Left ventricle myocardium superior (tissue), 1 donor: ENCODE data around the gene COQ8B. TPM values are rescaled to one million over a fixed set of nuclear protein-coding genes. Genes with fewer than 3 reads are reported as not detected.
A peak's percentile ranks its signal among the peaks of the same experiment; 100 is the strongest.

Source experiments
- ATAC-seq: fragments of 200-7000 bp; cut with Tn5 transposase; one replicate; pipeline ENCODE4 v1.9.1; 2020; ENCODE audit warnings: mild to moderate bottlenecking, moderate library complexity
- DNase-seq: peaks from one replicate; pipeline ENCODE4 v3.0.0-alpha.2; 2020
- intact Hi-C: fragments of 100-400 bp; cut with micrococcal nuclease; formaldehyde crosslinking; loops from one replicate; pipeline ENCODE4 v1.11.0; 2022
- total RNA-seq: library from RNA; stranded (reverse); fragmentation: NEBNext Ultra II Directional; extraction: Animal tissue kit (Norgen Biotek cat#: 25700); gene quantifications from one replicate; pipeline ENCODE4 v1.2.1, GENCODE V29; 2021
- donor health status: DM: no; HTN: yes; CAD: no; lungs with severe emphysema.

Gene COQ8B
- total RNA-seq, 1 donor from 2014 or later = 34.6 TPM

DNA sequence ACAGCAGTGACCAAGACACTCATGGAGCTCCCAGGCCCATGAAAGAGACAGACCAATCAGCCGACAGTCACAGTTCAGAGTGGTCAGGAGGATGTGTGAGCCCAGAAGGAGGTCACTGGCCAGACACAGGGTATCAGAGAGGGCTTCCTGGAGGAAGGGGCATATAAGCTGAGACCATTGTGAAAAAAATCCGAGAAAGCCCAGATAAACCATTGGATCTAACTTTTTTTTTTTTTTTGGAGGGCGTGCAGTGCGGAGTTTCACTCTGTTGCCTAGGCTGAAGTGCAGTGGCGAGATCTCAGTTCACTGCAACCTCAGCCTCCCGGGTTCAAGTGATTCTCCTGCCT lies 4.4 kb upstream of the COQ8B start:
- intact Hi-C loops = no loop called here
- no peak for ATAC-seq

GRCh38 chr19:40719414-40719894 lies 2.8 kb upstream of the COQ8B start:
- DNase-seq (no peak), ATAC-seq (no peak)
- intact Hi-C loops = no loop called here

More for the DNA sequence above, 4.4 kb upstream of the COQ8B start:
- no peak for DNase-seq

GRCh38 chr19:40718774-40719391 lies 2.2 kb upstream of the COQ8B start:
- DNase-seq = peak; percentile 74
- intact Hi-C loops = no loop called here
- no peak for ATAC-seq

GRCh38 chr19:40717880-40718773 lies 1.4 kb upstream of the COQ8B start:
- intact Hi-C loops = no loop called here
- ATAC-seq = no peak
- DNase-seq = peak; percentile 53

- intact Hi-C loops = no loop called here
- no peak for ATAC-seq
- no peak for DNase-seq
Observed at GRCh38 chr19:40717325-40717879, 716 bp upstream of the COQ8B start.

DNA sequence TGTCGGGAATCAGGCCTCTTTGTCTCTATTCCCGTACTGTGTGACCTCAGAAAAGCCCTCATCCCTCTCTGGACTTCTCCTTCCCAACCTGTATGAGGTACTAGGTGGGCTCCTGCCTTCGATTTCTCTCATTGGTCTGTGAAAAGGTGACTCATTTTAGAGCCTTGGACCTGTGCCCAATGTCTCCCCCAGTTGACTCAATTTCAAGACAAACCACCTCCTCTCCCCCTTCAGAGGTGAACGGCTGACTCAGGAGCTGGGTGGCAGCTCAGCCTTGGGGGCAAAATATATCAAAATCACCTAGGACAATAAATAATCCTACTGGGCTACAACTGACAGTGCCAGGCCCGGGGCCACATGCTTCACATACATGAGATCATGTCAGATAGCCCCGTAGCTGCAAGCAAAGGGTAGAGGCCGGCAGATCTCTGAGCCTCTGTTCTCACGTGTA lies 630 bp downstream of the COQ8B start:
- DNase-seq (no peak), ATAC-seq (no peak)
- intact Hi-C loops = no loop called here

DNA sequence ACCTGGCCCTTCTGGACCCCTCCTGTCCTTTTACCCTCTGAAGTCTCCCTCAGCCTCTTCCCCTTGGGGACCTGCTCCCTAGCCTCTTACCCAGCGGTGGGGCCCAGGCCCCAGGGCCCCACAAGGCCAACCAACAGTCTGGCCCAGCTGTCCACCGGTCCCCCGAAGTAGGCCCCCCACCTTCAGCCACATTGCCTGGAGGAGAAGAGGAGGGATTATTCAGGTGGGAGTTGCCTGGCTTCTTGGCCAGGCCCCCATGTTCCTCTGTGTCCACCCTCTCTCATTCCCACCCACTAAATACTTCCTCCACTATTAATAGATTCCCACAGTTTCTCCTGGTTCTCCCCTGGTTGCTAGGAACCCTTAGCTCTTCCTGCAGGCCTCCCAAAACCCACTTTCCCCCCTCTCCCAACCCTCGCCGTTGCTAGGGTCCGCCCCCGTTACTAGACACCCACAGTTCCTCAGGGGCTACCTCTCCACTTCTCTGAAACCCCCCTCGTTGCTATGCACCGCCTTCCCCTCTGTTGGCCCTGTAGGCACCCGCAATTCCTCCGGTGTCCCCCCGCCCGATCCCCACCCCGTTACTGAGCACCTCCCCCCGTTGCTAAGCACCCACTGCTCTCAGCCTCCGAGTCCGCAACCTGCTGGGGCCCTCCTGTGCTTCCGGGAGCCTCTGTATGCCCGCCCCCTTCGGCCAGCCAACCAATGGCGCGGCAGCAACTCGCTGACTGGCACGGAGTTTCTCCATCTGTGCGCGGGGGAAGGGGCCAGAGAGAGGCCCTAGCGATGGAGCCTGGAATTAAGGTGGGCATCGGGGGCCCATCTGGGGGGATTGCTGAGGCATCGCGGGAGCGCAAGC lies 2.0 kb downstream of the COQ8B start:
- peak; percentile 77 for ATAC-seq
- peak; percentile 96 for DNase-seq
- intact Hi-C loops = no loop called here

- no peak for DNase-seq
- ATAC-seq = no peak
- intact Hi-C loops = no loop called here
Observed at GRCh38 chr19:40713939-40714338, 2.7 kb downstream of the COQ8B start.

DNA sequence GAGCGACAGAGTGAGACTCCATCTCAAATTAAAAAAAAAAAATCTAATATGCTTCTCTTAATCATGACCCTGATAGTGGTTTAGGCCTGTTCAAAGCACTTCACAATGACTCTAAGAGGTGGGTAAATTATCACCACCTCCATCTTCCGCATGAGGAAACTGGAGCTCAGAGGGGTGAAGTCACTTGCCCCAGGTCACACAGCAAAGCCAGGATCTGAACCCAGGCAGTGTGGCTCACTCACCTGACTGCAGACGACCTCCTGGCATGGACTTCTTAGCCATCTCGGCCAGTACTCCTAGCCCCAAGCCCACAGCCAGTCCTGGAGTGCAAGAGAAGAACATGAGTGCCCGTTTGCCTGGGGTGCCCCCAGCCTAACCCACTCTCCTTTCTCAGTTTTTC lies 6.9 kb downstream of the COQ8B start:
- DNase-seq = no peak
- no peak for ATAC-seq
- intact Hi-C loops = no loop called here

DNA sequence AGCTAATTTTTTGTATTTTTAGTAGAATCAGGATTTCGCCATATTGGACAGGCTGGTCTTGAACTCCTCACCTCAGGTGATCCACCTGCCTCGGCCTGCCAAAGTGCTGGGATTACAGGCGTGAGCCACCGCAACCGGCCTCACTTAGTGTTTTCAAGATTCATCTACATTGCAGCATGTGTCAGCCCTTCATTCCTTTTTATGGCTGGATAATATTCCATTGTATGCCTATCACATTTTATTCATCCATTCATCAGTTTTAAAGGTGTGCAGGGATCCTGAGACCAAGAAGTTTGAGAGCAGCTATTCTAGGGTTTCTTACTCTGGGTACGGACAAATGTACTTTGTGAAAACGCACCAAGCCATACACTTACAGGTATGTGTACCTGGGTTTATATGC lies 9.1 kb downstream of the COQ8B start:
- ATAC-seq (no peak), DNase-seq (no peak)
- intact Hi-C loops = no loop called here

DNA sequence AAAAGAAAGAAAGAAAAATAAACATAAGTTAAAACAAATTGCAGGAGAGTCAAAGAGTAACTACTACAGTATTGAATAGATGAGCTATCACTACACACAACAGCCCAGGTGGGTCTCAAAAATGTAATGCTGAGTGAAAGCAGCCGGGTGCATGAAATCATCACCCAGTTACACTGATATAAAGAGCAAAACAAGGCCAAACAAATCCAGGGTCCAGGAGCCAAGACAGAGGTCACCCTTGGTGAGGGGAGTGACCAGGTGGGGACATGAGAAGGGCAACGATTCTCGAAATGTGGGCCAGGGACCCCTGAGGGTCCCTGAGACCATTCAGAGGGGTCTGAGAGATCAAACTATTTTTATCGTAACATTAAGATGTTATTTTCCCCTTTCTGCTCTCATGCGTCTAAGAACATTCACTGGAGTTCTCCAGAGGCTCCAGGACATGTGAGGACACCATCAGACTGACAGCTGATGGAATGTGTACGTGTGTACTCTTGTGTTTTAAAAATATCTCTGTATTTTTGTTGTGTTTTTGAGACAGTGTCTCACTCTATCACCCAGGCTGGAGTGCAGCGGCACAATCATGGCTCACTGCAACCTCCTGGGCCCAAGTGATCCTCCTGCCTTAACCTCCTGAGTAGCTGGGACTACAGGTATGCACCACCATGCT lies 10.6 kb downstream of the COQ8B start:
- ATAC-seq = peak; percentile 85
- no peak for DNase-seq
- intact Hi-C loops = no loop called here

DNA sequence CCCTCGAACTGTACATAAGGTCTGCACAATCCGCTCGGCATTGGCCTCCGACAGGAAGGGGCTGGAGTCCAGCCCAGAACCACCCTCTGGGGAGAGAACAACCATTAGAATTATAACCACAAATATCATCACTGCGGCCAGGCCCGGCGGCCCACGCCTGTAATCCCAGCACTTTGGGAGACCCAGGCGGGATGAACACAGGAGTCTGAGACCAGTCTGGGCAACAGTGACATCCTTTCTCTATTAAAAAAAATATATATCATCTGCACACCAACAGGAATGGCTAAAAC lies 11.4 kb downstream of the COQ8B start:
- ATAC-seq (peak; percentile 37), DNase-seq (peak; percentile 72)
- intact Hi-C loops = no loop called here

DNA sequence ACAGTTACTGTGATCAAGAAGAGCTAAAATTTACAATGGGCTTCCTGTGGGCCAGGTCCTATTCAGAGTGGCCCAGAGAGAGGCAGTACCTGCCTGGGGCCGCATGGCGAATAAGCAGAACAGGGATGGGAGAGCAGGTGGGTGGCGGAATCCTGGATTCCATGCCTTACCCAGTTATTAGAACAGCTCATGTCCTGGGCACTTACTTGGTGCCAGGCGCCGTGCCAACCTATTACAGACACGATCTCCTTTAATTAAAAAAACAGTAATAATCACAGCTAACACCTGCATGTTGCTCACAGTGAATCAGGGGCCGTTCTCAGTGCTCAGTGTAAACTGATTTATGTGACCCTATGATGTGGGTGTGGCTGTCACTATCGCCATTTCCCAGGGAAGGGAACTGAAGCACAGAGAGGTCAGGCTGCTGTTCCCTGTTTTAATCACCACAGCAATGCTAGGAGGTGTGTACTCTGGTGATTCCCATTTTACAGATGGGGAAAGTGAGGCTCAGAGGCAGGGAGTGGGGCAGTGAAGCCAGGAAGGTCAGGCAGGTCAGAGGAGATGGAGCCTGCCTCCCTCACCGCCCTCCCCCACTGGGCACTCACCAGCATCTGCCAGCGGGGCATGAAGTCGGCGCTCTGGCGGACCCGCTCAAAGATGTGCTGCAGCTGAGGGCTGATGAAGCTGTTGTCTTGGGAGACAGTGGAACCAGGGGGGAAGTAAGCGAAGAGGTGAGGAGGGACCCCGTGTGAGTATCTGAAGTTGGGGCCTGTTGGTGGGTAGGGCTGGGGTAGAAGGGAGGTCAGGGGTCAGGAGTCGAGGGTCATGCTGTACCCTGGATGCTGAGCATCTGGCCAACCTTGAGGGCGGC lies 12.0 kb downstream of the COQ8B start:
- no peak for ATAC-seq
- intact Hi-C loops = no loop called here
- no peak for DNase-seq

- no peak for DNase-seq
- ATAC-seq = no peak
- intact Hi-C loops = no loop called here
Observed at GRCh38 chr19:40703029-40703755, 13.5 kb downstream of the COQ8B start.

- peak; percentile 75 for DNase-seq
- intact Hi-C loops = no loop called here
- ATAC-seq = peak; percentile 60
Observed at GRCh38 chr19:40702337-40703012, 14.2 kb downstream of the COQ8B start.

- ATAC-seq (no peak), DNase-seq (no peak)
- intact Hi-C loops = no loop called here
Observed at GRCh38 chr19:40701758-40702157, 14.9 kb downstream of the COQ8B start.

- ATAC-seq (no peak), DNase-seq (no peak)
- intact Hi-C loops = no loop called here
Observed at GRCh38 chr19:40700083-40700482, 16.6 kb downstream of the COQ8B start.
